Endodermal cell (in vitro differentiated cells): ENCODE measurements around the gene ZDHHC19. TPM values are rescaled to one million over a fixed set of nuclear protein-coding genes. Genes with fewer than 3 reads are reported as not detected.
"Not testable (repeated sequence)": the region's sequence is repeated elsewhere in the genome, so short reads cannot be mapped to it uniquely, and the experiment has no call there.

Experiments
- DNase-seq: peaks from one replicate; pipeline ENCODE4 v3.0.0-alpha.2; 2017
- H3K27ac ChIP-seq: 2 replicates; pipeline ENCODE4 v1.5.1; 2013; ENCODE audit warnings: mild to moderate bottlenecking, low read depth, low read length, moderate library complexity
- H3K27me3 ChIP-seq: 2 replicates; pipeline ENCODE4 v1.6.1; 2013; ENCODE audit warnings: mild to moderate bottlenecking, low read length, moderate library complexity; ENCODE audit not compliant: insufficient read depth, control insufficient read depth, poor library complexity, severe bottlenecking
- H3K36me3 ChIP-seq: 2 replicates; pipeline ENCODE4 v1.7.0; 2013; ENCODE audit warnings: mild to moderate bottlenecking, low read length, moderate library complexity; ENCODE audit not compliant: control insufficient read depth, insufficient read depth
- H3K4me1 ChIP-seq: one replicate; pipeline ENCODE4 v1.7.0; 2013; ENCODE audit warnings: low read length; ENCODE audit not compliant: control insufficient read depth, insufficient read depth
- H3K4me3 ChIP-seq: 2 replicates; pipeline ENCODE4 v1.5.1; 2013; ENCODE audit warnings: mild to moderate bottlenecking, low read length, moderate library complexity
- H3K9ac ChIP-seq: 2 replicates; pipeline ENCODE4 v1.6.1; 2013; ENCODE audit warnings: mild to moderate bottlenecking, low read length, moderate library complexity; ENCODE audit not compliant: poor library complexity, severe bottlenecking; ENCODE audit errors: extremely low read depth
- H3K9me3 ChIP-seq: 2 replicates; pipeline ENCODE4 v1.6.1; 2013; ENCODE audit warnings: mild to moderate bottlenecking, low read length, moderate library complexity; ENCODE audit not compliant: control insufficient read depth
- H3K27ac Mint-ChIP-seq: 2 replicates; pipeline ENCODE4 v1.8.0; 2020; ENCODE audit warnings: mixed read lengths
- H3K27me3 Mint-ChIP-seq: 2 replicates; pipeline ENCODE4 v1.8.0; 2021; ENCODE audit warnings: mild to moderate bottlenecking, mixed read lengths; ENCODE audit not compliant: insufficient read depth
- H3K36me3 Mint-ChIP-seq: 2 replicates; pipeline ENCODE4 v1.8.0; 2020; ENCODE audit warnings: low read depth, mixed read lengths
- H3K4me1 Mint-ChIP-seq: 2 replicates; pipeline ENCODE4 v1.8.0; 2020; ENCODE audit warnings: mixed read lengths
- H3K4me3 Mint-ChIP-seq: 2 replicates; pipeline ENCODE4 v1.8.0; 2020; ENCODE audit warnings: mild to moderate bottlenecking, moderate library complexity, mixed read lengths
- H3K9me3 Mint-ChIP-seq: 2 replicates; pipeline ENCODE4 v1.8.0; 2020; ENCODE audit warnings: mild to moderate bottlenecking, mixed read lengths
- WGBS, 2 experiments: methylation state at CpG; one replicate each; pipeline versions ENCODE4 v1.1.5 to v1.1.7; 2013; ENCODE audit warnings: missing lambda C conversion rate in 2 of 2, mixed read lengths in 1 of 2; ENCODE audit not compliant: insufficient coverage in 1 of 2, insufficient read length in 1 of 2; 5-methylcytosine and 5-hydroxymethylcytosine counted together
- total RNA-seq, 2 donors: library from RNA; stranded (reverse); fragmentation: NEBNext Ultra II Directional in 1 of 2; extraction: Animal tissue kit (Norgen Biotek cat#: 25700) in 1 of 2; gene quantifications; 2 replicates in 1 of 2; 3 replicates in 1 of 2; pipeline ENCODE4 v1.2.1, GENCODE V29; 2021
- TF ChIP-seq, protein P1 (sequence below): fragments of 200-600 bp; sonication (generic); conservative IDR thresholded peaks from 2 replicates; pipeline ENCODE4 v1.5.0; 2021; ENCODE audit warnings: antibody characterized with exemption, mild to moderate bottlenecking

ZDHHC19 gene
- total RNA-seq, 2 donors from 2014 or later: 0.86 TPM; not detected in 1

DNA sequence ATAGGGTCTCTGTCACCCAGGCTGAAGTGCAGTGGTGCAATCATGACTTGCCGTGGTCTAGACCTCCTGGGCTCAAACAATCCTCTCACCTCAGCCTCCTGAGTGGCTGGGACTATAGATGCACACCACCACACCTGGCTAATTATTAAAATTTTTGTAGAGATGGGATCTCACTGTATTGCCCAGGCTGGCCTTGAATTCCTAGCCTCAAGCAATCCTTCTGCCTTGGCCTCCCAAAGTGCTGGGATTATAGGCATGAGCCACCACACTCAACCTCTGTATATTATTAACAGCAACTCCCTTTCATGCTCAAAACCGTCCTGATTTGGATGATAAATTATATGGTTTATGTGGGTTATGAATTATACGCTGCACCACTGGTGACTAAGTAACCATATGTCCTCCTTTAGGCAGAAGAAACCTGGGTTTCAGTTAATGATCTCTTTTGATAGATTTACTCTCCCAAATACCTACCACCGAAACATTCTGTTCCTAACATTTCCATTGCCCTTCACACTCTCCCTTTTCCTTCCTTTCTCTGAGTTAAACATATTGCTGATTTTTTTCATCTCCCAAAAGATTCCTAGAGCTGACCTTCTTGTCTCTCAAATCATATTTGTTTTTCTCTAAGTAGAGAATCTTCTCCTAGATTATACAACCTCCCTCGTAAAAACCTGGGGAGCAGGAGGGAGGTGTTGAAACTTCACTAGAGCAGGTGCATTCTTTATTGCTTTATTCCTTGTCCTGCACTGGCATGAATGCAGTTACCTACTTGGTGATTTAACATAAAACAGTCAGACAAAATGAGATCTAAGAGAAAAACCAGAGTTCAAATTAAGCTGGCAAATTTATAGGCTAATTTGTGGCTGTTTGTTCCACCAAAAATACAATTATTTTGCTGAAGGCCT, 43.4 kb upstream of the ZDHHC19 start:
- H3K27me3 Mint-ChIP-seq: no peaks in the 10 kb centered on the region

DNA sequence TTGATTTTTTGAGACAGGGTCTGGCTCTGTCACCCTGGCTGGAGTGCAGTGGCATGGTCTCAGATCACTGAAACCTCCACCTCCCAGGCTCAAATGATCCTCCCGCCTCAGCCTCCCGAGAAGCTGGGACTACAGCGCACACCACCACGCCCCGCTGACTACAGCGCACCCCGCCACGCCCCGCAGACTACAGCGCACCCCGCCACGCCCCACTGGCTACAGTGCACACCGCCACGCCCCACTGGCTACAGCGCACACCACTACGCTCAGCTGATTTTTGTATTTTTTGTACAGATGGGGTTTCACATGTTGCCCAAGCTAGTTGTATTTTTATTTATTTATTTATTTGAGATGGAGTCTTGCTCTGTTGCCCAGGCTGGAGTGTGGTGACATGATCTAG, 40.7 kb upstream of the ZDHHC19 start:
- H3K27ac ChIP-seq: no peak overlapping the region
- Mint-ChIP-seq H3K4me1 (no peaks in the 10 kb centered on the region), H3K27me3 (no peaks in the 10 kb centered on the region), H3K27ac (no peak overlapping the region), H3K9me3 (no peaks in the 10 kb centered on the region), H3K4me3 (no peak overlapping the region), H3K36me3 (peaks cover 30% of the 10 kb centered on the region)
- H3K27me3 ChIP-seq: no peaks in the 10 kb centered on the region
- H3K9me3 ChIP-seq: no peaks in the 10 kb centered on the region
- H3K4me3 ChIP-seq: no peak overlapping the region
- H3K36me3 ChIP-seq: peaks cover 48% of the 10 kb centered on the region
- 93 to 96% methylated on average over 7 to 16 of the region's 16 CpGs for WGBS, 2 experiments
- TF ChIP-seq, protein P1, sequence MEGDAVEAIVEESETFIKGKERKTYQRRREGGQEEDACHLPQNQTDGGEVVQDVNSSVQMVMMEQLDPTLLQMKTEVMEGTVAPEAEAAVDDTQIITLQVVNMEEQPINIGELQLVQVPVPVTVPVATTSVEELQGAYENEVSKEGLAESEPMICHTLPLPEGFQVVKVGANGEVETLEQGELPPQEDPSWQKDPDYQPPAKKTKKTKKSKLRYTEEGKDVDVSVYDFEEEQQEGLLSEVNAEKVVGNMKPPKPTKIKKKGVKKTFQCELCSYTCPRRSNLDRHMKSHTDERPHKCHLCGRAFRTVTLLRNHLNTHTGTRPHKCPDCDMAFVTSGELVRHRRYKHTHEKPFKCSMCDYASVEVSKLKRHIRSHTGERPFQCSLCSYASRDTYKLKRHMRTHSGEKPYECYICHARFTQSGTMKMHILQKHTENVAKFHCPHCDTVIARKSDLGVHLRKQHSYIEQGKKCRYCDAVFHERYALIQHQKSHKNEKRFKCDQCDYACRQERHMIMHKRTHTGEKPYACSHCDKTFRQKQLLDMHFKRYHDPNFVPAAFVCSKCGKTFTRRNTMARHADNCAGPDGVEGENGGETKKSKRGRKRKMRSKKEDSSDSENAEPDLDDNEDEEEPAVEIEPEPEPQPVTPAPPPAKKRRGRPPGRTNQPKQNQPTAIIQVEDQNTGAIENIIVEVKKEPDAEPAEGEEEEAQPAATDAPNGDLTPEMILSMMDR: no peak
- H3K4me1 ChIP-seq: no peaks in the 10 kb centered on the region
- H3K9ac ChIP-seq: no peak overlapping the region
- no peak for DNase-seq

More for the DNA sequence above, 43.4 kb upstream of the ZDHHC19 start:
- Mint-ChIP-seq H3K27ac (no peak overlapping the region), H3K4me3 (no peak overlapping the region), H3K4me1 (no peaks in the 10 kb centered on the region), H3K9me3 (no peaks in the 10 kb centered on the region), H3K36me3 (peaks cover 23% of the 10 kb centered on the region)
- Histone ChIP-seq H3K4me1 (no peaks in the 10 kb centered on the region), H3K27ac (no peak overlapping the region), H3K36me3 (peaks cover 45% of the 10 kb centered on the region), H3K9me3 (no peaks in the 10 kb centered on the region), H3K27me3 (no peaks in the 10 kb centered on the region), H3K9ac (no peak overlapping the region), H3K4me3 (no peak overlapping the region)
- no peak for DNase-seq
- WGBS, 2 experiments: 93 to 100% methylated on average over 2 to 5 of the region's 5 CpGs
- TF ChIP-seq, protein P1: no peak

DNA sequence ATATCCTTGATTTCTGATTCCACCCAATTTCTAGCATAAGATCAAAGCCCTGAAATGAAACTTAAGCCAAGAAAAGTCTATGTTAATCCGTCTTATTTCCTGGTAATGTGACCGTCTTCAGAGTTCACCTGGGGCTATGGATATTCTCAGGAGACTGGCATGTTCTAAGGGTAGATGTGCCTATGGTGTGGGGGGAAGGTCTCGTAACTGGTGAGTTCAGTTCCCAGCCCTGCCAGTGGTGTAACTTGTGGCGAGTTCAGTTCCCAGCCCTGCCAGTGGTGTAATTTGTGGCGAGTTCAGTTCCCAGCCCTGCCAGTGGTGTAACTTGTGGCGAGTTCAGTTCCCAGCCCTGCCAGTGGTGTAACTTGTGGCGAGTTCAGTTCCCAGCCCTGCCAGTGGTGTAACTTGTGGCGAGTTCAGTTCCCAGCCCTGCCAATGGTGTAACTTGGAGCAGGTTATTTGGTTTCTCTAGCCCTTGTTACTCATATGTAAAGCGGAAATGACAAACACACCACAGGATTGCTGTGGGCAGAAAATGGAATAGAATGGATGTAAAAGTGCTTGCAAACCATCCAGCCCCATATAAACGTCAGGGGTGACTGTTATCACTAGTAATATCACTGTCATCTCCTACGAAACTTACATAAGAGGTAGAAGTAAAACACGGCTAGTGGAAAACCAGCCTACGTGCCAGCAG, 35.6 kb upstream of the ZDHHC19 start:
- Mint-ChIP-seq H3K36me3 (peaks cover 55% of the 10 kb centered on the region), H3K27me3 (no peaks in the 10 kb centered on the region), H3K4me3 (no peak overlapping the region), H3K4me1 (no peaks in the 10 kb centered on the region), H3K9me3 (peaks cover 19% of the 10 kb centered on the region), H3K27ac (no peak overlapping the region)
- Histone ChIP-seq H3K4me1 (no peaks in the 10 kb centered on the region), H3K4me3 (no peak overlapping the region), H3K9me3 (peaks cover 6% of the 10 kb centered on the region), H3K36me3 (peaks cover 55% of the 10 kb centered on the region), H3K9ac (no peak overlapping the region), H3K27ac (no peak overlapping the region), H3K27me3 (no peaks in the 10 kb centered on the region)
- WGBS, 2 experiments: 95 to 96% methylated on average over 7 to 13 of the region's 13 CpGs
- no peak for DNase-seq
- TF ChIP-seq, protein P1: no peak

DNA sequence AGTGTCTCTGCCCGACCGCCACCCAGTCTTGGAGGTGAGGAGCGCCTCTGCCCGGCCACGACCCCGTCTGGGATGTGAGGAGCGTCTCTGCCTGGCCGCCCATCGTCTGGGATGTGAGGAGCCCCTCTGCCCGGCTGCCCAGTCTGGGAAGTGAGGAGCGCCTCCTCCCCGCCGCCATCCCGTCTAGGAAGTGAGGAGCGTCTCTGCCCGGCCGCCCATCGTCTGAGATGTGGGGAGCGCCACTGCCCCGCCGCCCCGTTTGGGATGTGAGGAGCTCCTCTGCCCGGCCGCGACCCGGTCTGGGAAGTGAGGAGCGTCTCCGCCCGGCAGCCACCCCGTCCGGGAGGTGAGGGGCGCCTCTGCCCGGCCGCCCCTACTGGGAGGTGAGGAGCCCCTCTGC, 33.0 kb upstream of the ZDHHC19 start:
- DNase-seq, H3K27me3 Mint-ChIP-seq, H3K27ac Mint-ChIP-seq, H3K9me3 ChIP-seq, H3K4me1 Mint-ChIP-seq, H3K4me1 ChIP-seq, H3K4me3 Mint-ChIP-seq, H3K27ac ChIP-seq, H3K4me3 ChIP-seq, H3K9ac ChIP-seq, H3K27me3 ChIP-seq: not testable (repeated sequence)
- 98 to 100% methylated on average over 4 to 34 of the region's 34 CpGs for WGBS, 2 experiments
- H3K9me3 Mint-ChIP-seq: peaks cover 19% of the 10 kb centered on the region
- peaks cover 64% of the 10 kb centered on the region for H3K36me3 Mint-ChIP-seq
- peaks cover 61% of the 10 kb centered on the region for H3K36me3 ChIP-seq
